Measurements from ENCODE around the gene ZNF366. TPM values are rescaled to one million over a fixed set of nuclear protein-coding genes. Genes with fewer than 3 reads are reported as not detected.

The ZNF366 gene
- total RNA-seq, 1 donor from 2014 or later = 0.94 TPM

DNA sequence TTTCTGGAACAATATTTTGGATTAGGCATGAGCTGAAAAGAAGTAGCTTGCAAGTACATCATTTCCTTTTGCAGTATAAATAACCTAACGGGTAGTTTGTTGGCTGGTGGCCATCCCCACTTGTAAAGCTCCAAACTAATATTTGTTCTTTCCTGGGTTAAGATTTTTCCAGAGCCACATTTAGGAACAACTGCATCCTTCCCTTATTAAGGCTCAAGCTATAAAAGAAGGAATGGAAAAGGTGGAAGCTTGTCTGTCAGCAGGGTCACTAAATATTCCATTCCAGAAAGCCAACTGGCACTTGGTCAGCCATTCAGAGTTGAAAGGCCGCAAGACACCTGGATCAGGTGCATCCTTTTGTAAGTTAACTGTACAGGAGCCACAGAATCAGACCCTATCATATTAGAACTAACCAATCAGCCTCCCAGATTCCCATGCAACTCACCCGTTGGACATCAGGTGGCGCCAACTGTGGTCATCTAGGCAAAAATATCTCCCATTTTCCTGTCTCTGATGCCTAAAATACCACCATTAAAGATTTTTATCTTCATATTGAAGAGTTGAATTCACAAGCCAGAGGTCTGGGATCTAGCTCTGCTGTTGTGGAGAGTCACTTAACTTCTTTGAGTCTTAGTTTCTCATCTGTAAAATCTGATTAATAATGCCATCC, 104.1 kb downstream of the ZNF366 start:
- DNase-seq = no peak

GRCh38 chr5:72402381-72402890, 104.8 kb downstream of the ZNF366 start:
- no peak for DNase-seq

GRCh38 chr5:72400950-72401349, 106.3 kb downstream of the ZNF366 start:
- no peak for DNase-seq

DNA sequence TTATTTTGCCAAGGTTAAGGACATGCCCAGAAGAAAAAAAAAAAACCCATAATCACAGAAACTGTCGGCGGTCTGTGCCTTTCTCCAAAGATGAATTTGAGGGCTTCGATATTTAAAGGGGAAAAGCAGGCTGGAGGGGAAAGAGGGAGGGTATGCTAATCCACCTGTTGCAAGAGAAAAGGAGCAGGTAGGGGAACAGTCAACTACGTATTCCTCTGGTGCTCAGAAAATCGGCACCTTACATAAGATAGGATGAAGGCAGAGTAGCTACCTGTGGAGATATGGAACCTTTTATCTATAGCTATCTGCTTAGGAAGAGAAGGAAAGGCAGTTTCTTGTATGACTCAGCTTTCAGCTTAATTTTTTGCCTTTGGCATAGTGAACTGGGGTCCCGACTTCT, 109.4 kb downstream of the ZNF366 start:
- no peak for DNase-seq

DNA sequence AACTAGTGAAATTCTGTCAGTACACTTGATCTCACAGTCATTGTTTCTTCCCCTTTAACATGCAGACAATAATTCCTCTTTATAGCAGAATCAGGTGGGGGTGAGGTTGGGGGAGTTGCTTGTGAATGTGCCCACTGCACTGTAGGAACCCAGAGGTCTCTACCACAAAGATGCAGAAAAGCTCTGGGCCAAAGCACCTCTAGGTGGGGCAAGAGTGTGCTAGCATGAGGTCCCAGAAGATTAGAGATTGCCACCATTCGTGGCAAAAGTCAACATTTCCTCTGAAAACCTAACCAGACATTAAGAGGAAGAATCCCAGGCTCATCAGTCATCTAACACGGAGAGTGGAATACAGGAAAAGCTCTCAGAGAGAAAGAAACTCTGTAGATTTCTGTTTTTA, 112.5 kb downstream of the ZNF366 start:
- no peak for DNase-seq

DNA sequence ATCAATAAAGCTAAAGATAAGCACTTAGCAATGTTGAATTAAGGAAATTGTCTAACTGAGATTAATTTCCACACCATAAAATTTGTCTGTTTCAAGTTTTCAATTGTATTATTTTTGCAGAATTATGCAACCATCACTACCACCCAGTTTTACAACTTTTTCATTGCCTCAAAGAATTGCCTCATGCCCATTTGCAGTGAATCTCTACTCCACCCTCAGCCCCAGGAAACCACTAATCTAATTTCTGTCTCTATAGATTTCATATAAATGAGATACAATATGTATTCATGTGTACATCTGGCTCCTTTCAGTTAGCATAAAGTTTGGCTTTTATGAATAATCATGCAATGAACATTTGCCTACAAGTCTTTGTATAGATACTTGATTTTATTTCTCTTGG, 114.2 kb downstream of the ZNF366 start:
- DNase-seq = no peak

Other genes starting within 250 kb of the ZNF366 start
- gene MRPS27, start 187.2 kb downstream of the ZNF366 start, total RNA-seq = 69.4 TPM
- gene PTCD2, start 187.0 kb downstream of the ZNF366 start, total RNA-seq = 10.5 TPM